HFFc6 (cell line): ENCODE data around the gene MARK3. TPM values are rescaled to one million over a fixed set of nuclear protein-coding genes. Genes with fewer than 3 reads are reported as not detected.
A peak's percentile ranks its signal among the peaks of the same experiment; 100 is the strongest.
"Not testable (repeated sequence)": the region's sequence is repeated elsewhere in the genome, so short reads cannot be mapped to it uniquely, and the experiment has no call there.

ENCODE experiments used
- DNase-seq: peaks from one replicate; pipeline ENCODE4 v3.0.0-alpha.2; 2018
- H3K27ac Mint-ChIP-seq: 2 replicates; pipeline ENCODE4 v1.8.0; 2020; ENCODE audit warnings: mild to moderate bottlenecking, mixed read lengths
- H3K27me3 Mint-ChIP-seq: 2 replicates; pipeline ENCODE4 v1.8.0; 2021; ENCODE audit warnings: mild to moderate bottlenecking, moderate library complexity, mixed read lengths; ENCODE audit not compliant: insufficient read depth
- H3K36me3 Mint-ChIP-seq: 2 replicates; pipeline ENCODE4 v1.8.0; 2021; ENCODE audit warnings: low read depth, mixed read lengths
- H3K4me1 Mint-ChIP-seq: 2 replicates; pipeline ENCODE4 v1.8.0; 2020; ENCODE audit warnings: low read depth, mixed read lengths
- H3K4me3 Mint-ChIP-seq: 2 replicates; pipeline ENCODE4 v1.8.0; 2020; ENCODE audit warnings: mild to moderate bottlenecking, moderate library complexity, mixed read lengths
- H3K9me3 Mint-ChIP-seq: 2 replicates; pipeline ENCODE4 v1.8.0; 2020; ENCODE audit warnings: mild to moderate bottlenecking, mixed read lengths
- CTCF ChIP-seq: fragments of 200-600 bp; sonication (generic); IDR thresholded peaks from 2 replicates; pipeline ENCODE4 v1.5.0; 2021; ENCODE audit warnings: antibody characterized with exemption, mild to moderate bottlenecking
- total RNA-seq, 6 experiments: library from RNA; stranded (reverse); fragmentation: NEBNext Ultra II Directional; extraction: Animal tissue kit (Norgen Biotek cat#: 25700); gene quantifications; 2 replicates in 1 of 6; 3 replicates in 5 of 6; pipeline ENCODE4 v1.2.3, GENCODE V29; 2021

Gene MARK3
- total RNA-seq, 6 experiments from 2014 or later, result 57.4 to 71.8 (median 65.7) TPM

- Mint-ChIP-seq H3K9me3 (no peaks in the 10 kb centered on the region), H3K4me3 (no peak overlapping the region), H3K27ac (no peak overlapping the region), H3K27me3 (peaks cover 8% of the 10 kb centered on the region), H3K36me3 (no peaks in the 10 kb centered on the region), H3K4me1 (peaks cover 34% of the 10 kb centered on the region)
- no peak for DNase-seq
- TF ChIP-seq CTCF, result no peak
These were observed 138.3 kb downstream of the MARK3 start for GRCh38 chr14:103523575-103523954.

GRCh38 chr14:103524002-103524935 is 139.1 kb downstream of the MARK3 start:
- Mint-ChIP-seq H3K4me3 (no peak overlapping the region), H3K27me3 (peaks cover 8% of the 10 kb centered on the region), H3K9me3 (no peaks in the 10 kb centered on the region), H3K36me3 (no peaks in the 10 kb centered on the region), H3K27ac (no peak overlapping the region), H3K4me1 (peaks cover 30% of the 10 kb centered on the region)
- TF ChIP-seq CTCF, result no peak
- no peak for DNase-seq

- H3K4me3 Mint-ChIP-seq, H3K36me3 Mint-ChIP-seq, H3K9me3 Mint-ChIP-seq, H3K27me3 Mint-ChIP-seq, H3K27ac Mint-ChIP-seq, DNase-seq: not testable (repeated sequence)
- peaks cover 32% of the 10 kb centered on the region for H3K4me1 Mint-ChIP-seq
These were observed 140.4 kb downstream of the MARK3 start for GRCh38 chr14:103525430-103526246.

GRCh38 chr14:103526247-103526913 is 141.2 kb downstream of the MARK3 start:
- no peak overlapping the region for H3K27ac Mint-ChIP-seq

GRCh38 chr14:103526914-103527248 is 141.7 kb downstream of the MARK3 start:
- H3K4me1 Mint-ChIP-seq, result peaks cover 32% of the 10 kb centered on the region
- H3K27ac Mint-ChIP-seq, result peak overlapping the region; percentile 97
- H3K9me3 Mint-ChIP-seq, result no peaks in the 10 kb centered on the region
- H3K36me3 Mint-ChIP-seq, result peaks cover 4% of the 10 kb centered on the region; the same call in 1 of the 2 replicates
- TF ChIP-seq CTCF, result no peak
- no peak for DNase-seq
- H3K4me3 Mint-ChIP-seq, result no peak overlapping the region; the same call in 1 of the 2 replicates
- H3K27me3 Mint-ChIP-seq, result peaks cover 7% of the 10 kb centered on the region

More at GRCh38 chr14:103526247-103526913, 141.2 kb downstream of the MARK3 start:
- no peak for TF ChIP-seq CTCF
- Mint-ChIP-seq H3K4me3 (no peak overlapping the region), H3K9me3 (no peaks in the 10 kb centered on the region), H3K36me3 (peaks cover 4% of the 10 kb centered on the region; the same call in 1 of the 2 replicates), H3K27me3 (peaks cover 5% of the 10 kb centered on the region), H3K4me1 (peaks cover 32% of the 10 kb centered on the region)
- DNase-seq, result no peak
